Prostate gland (tissue), 2 donors: ENCODE results near the gene STXBP5L.

Experiments used
- CTCF ChIP-seq, 4 experiments: fragments of 200-600 bp in 2 of 4; fragments of 450-650 bp in 2 of 4; sonication (generic) in 2 of 4; IDR thresholded peaks; 1 replicate in 3 of 4; 2 replicates in 1 of 4; pipeline ENCODE4 v1.5.1; 2016 to 2019; ENCODE audit warnings: antibody characterized with exemption in 4 of 4, mild to moderate bottlenecking in 2 of 4, moderate library complexity in 2 of 4
- POLR2A ChIP-seq: fragments of 450-650 bp; IDR thresholded peaks from one replicate; pipeline ENCODE4 v1.6.1; 2016; ENCODE audit warnings: antibody characterized with exemption, mild to moderate bottlenecking

- TF ChIP-seq POLR2A (no peak), CTCF (IDR thresholded peaks at IDR 0.05) (no peak)
These were observed 32.0 kb upstream of the STXBP5L start for GRCh38 chr3:120875989-120876388.
